ENCODE measurements around the gene MAP2. TPM values are rescaled to one million over a fixed set of nuclear protein-coding genes. Genes with fewer than 3 reads are reported as not detected.
"Not testable (repeated sequence)": the region's sequence is repeated elsewhere in the genome, so short reads cannot be mapped to it uniquely, and the experiment has no call there.

MAP2 gene
- total RNA-seq, 2 experiments from 2014 or later = 0.34 to 0.39 TPM

DNA sequence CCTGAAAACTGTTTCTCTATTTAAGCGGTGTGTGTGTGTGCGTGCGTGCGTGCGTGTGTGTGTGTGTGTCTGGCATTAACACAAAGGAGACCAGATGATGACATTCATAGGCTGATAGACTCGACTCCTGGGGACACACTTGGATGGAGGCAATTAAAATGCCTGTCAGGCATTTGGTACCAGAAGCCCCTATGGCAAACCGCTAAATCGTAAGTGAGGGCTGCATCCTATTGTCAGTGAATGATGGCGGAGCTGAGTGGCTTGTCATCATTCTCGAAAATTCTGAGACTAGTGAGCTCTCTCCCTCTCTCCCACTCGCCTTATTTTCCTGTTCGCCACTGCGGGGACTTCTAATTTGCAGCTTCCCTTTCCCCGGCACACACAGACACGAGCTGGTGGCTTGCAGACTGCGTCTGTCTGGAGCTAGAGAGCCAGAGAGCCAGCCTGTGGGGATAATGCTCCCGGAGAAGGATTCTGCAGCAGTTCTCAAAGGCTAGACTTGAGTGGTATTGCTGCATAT, 155.4 kb downstream of the MAP2 start:
- intact Hi-C loops (cut with DNase I, micrococcal nuclease) = loop anchor here (5.0 to 10.0 kb wide), 4 partner anchors 152 to 1184 kb away; no protein-coding TSS in a partner anchor
- Mint-ChIP-seq H3K4me3 (peak overlapping the region; percentile 58), H3K27ac (no peak overlapping the region), H3K9me3 (ENCODE audit: low read depth) (no peaks in the 10 kb centered on the region), H3K36me3 (ENCODE audit: low read depth) (no peaks in the 10 kb centered on the region), H3K27me3 (peaks cover 7% of the 10 kb centered on the region), H3K4me1 (peaks cover 6% of the 10 kb centered on the region)
- ChIA-PET CTCF (interaction anchor here (0.6 to 3.8 kb wide), 5 partner anchors 11 to 382 kb away, joined by 3 to 24 read pairs (median 3); no protein-coding TSS in a partner anchor), POLR2A (no interaction called here)
- ATAC-seq = no peak
- DNase-seq = no peak

GRCh38 chr2:209581040-209581439, 157.2 kb downstream of the MAP2 start:
- no peaks in the 10 kb centered on the region for H3K36me3 Mint-ChIP-seq (ENCODE audit: low read depth)
- H3K4me1 Mint-ChIP-seq = peaks cover 6% of the 10 kb centered on the region
- no peak for DNase-seq
- no peak for ATAC-seq
- no peak overlapping the region for H3K27ac Mint-ChIP-seq
- H3K4me3 Mint-ChIP-seq = no peak overlapping the region
- peaks cover 4% of the 10 kb centered on the region for H3K27me3 Mint-ChIP-seq
- intact Hi-C loops (cut with DNase I, micrococcal nuclease) = no loop called here
- ChIA-PET POLR2A (no interaction called here), CTCF (no interaction called here)
- H3K9me3 Mint-ChIP-seq (ENCODE audit: low read depth) = no peaks in the 10 kb centered on the region

GRCh38 chr2:209582281-209582680, 158.4 kb downstream of the MAP2 start:
- DNase-seq (no peak), ATAC-seq (no peak)
- no peak overlapping the region for H3K4me3 Mint-ChIP-seq
- ChIA-PET CTCF (no interaction called here), POLR2A (no interaction called here)
- peaks cover 6% of the 10 kb centered on the region for H3K4me1 Mint-ChIP-seq
- no peaks in the 10 kb centered on the region for H3K36me3 Mint-ChIP-seq (ENCODE audit: low read depth)
- H3K27me3 Mint-ChIP-seq = peaks cover 4% of the 10 kb centered on the region
- no peaks in the 10 kb centered on the region for H3K9me3 Mint-ChIP-seq (ENCODE audit: low read depth)
- intact Hi-C loops (cut with DNase I, micrococcal nuclease) = no loop called here
- H3K27ac Mint-ChIP-seq = no peak overlapping the region

GRCh38 chr2:209584472-209584871, 160.6 kb downstream of the MAP2 start:
- CTCF ChIA-PET = no interaction called here
- Mint-ChIP-seq H3K4me1 (peaks cover 2% of the 10 kb centered on the region), H3K9me3 (ENCODE audit: low read depth) (no peaks in the 10 kb centered on the region), H3K27me3 (peaks cover 4% of the 10 kb centered on the region), H3K4me3 (no peak overlapping the region), H3K36me3 (ENCODE audit: low read depth) (no peaks in the 10 kb centered on the region), H3K27ac (no peak overlapping the region)
- DNase-seq (no peak), ATAC-seq (no peak)
- intact Hi-C loops (cut with DNase I, micrococcal nuclease) = no loop called here
- POLR2A ChIA-PET = no interaction called here

DNA sequence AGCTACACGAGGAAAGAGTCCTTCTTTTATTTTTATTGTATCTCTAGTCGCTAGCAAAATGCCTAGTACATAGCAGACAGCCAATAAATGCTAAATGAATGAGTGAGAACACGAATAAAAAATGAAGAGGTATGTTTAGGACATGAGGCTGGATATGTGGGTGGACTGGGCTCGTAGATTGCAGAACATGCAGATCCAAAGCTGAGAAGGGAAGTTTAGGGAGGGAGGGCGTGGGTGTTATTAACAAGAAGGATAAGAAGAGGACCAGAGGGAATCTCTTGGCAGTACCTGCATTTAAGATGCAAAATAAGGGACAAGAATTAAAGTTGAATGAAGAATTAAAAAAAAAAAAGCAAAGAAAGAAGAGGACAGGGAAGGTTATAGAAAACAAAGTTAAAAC, 161.1 kb downstream of the MAP2 start:
- DNase-seq = no peak
- Mint-ChIP-seq H3K27me3 (peaks cover 4% of the 10 kb centered on the region), H3K9me3 (ENCODE audit: low read depth) (no peaks in the 10 kb centered on the region), H3K4me3 (no peak overlapping the region), H3K27ac (no peak overlapping the region), H3K4me1 (no peaks in the 10 kb centered on the region), H3K36me3 (ENCODE audit: low read depth) (no peaks in the 10 kb centered on the region)
- POLR2A ChIA-PET = no interaction called here
- intact Hi-C loops (cut with DNase I, micrococcal nuclease) = no loop called here
- no peak for ATAC-seq
- CTCF ChIA-PET = no interaction called here

- Mint-ChIP-seq H3K36me3 (ENCODE audit: low read depth) (no peaks in the 10 kb centered on the region), H3K27ac (no peak overlapping the region), H3K4me3 (no peak overlapping the region), H3K9me3 (ENCODE audit: low read depth) (no peaks in the 10 kb centered on the region), H3K4me1 (no peaks in the 10 kb centered on the region), H3K27me3 (no peaks in the 10 kb centered on the region)
- DNase-seq = no peak
- no peak for ATAC-seq
- ChIA-PET CTCF (interaction anchor here (0.6 kb wide), 1 partner anchor 28 kb away, joined by 3 read pairs; no protein-coding TSS in a partner anchor), POLR2A (no interaction called here)
- intact Hi-C loops (cut with DNase I, micrococcal nuclease) = no loop called here
Observed at GRCh38 chr2:209591021-209591420, 167.2 kb downstream of the MAP2 start.

DNA sequence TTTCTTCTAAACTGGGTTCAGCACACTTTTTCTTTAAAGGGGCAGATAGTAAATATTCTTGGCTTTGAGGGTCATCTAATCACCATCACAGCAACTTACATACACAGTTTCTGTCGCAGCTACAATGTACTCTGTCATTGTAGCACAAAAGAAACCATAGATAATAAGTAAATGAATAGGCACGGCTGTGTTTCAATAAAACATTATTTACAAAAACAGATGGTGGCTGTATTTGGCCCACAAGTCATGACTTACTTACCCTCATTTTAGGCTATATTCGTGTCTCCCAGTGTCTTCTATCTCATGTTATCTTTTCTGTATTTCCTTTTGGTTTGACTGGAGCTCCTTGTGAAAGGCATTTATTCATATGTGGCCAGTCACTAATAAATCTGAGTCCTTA, 168.3 kb downstream of the MAP2 start:
- H3K27me3 Mint-ChIP-seq = no peaks in the 10 kb centered on the region
- intact Hi-C loops (cut with DNase I, micrococcal nuclease) = no loop called here
- ChIA-PET CTCF (interaction anchor here (1.0 kb wide), 1 partner anchor 13 kb away, joined by 3 read pairs; no protein-coding TSS in a partner anchor), POLR2A (no interaction called here)
- no peaks in the 10 kb centered on the region for H3K9me3 Mint-ChIP-seq (ENCODE audit: low read depth)
- DNase-seq (no peak), ATAC-seq (no peak)
- H3K36me3 Mint-ChIP-seq (ENCODE audit: low read depth) = no peaks in the 10 kb centered on the region
- no peak overlapping the region for H3K4me3 Mint-ChIP-seq
- H3K27ac Mint-ChIP-seq = no peak overlapping the region
- H3K4me1 Mint-ChIP-seq = no peaks in the 10 kb centered on the region

GRCh38 chr2:209593930-209594329, 170.1 kb downstream of the MAP2 start:
- ChIA-PET POLR2A (no interaction called here), CTCF (interaction anchor here (0.6 kb wide), 1 partner anchor 745 kb away, joined by 3 read pairs; no protein-coding TSS in a partner anchor)
- no peak for DNase-seq
- H3K4me3 Mint-ChIP-seq = no peak overlapping the region
- no peaks in the 10 kb centered on the region for H3K36me3 Mint-ChIP-seq (ENCODE audit: low read depth)
- no peaks in the 10 kb centered on the region for H3K27me3 Mint-ChIP-seq
- no peak for ATAC-seq
- H3K4me1 Mint-ChIP-seq = no peaks in the 10 kb centered on the region
- no peaks in the 10 kb centered on the region for H3K9me3 Mint-ChIP-seq (ENCODE audit: low read depth)
- intact Hi-C loops (cut with DNase I, micrococcal nuclease) = no loop called here
- H3K27ac Mint-ChIP-seq = no peak overlapping the region

- ChIA-PET POLR2A (no interaction called here), CTCF (interaction anchor here (0.6 kb wide), 1 partner anchor 1368 kb away, joined by 3 read pairs; no protein-coding TSS in a partner anchor)
- Mint-ChIP-seq H3K4me1 (no peaks in the 10 kb centered on the region), H3K4me3 (no peak overlapping the region), H3K27ac (no peak overlapping the region), H3K27me3 (no peaks in the 10 kb centered on the region), H3K9me3 (ENCODE audit: low read depth) (peaks cover 1% of the 10 kb centered on the region), H3K36me3 (ENCODE audit: low read depth) (no peaks in the 10 kb centered on the region)
- DNase-seq (no peak), ATAC-seq (no peak)
- intact Hi-C loops (cut with DNase I, micrococcal nuclease) = no loop called here
Observed at GRCh38 chr2:209596262-209596661, 172.4 kb downstream of the MAP2 start.

DNA sequence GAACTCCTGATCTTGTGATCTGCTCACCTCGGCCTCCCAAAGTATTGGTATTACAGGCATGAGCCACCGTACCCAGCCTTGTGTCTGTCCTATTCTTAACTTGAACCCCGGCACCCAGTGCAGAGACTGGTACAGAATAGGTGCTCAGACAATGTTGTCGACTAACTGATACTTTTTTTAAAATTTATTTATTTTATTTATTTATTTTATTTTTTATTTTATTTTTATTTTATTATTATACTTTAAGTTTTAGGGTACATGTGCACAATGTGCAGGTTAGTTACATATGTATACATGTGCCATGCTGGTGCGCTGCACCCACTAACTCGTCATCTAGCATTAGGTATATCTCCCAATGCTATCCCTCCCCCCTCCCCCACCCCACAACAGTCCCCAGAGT, 174.4 kb downstream of the MAP2 start:
- POLR2A ChIA-PET; H3K4me1 Mint-ChIP-seq; ATAC-seq; DNase-seq; H3K27ac Mint-ChIP-seq; H3K9me3 Mint-ChIP-seq (ENCODE audit: low read depth); CTCF ChIA-PET; H3K4me3 Mint-ChIP-seq; H3K36me3 Mint-ChIP-seq (ENCODE audit: low read depth); H3K27me3 Mint-ChIP-seq; intact Hi-C loops (cut with DNase I, micrococcal nuclease): not testable (repeated sequence)

DNA sequence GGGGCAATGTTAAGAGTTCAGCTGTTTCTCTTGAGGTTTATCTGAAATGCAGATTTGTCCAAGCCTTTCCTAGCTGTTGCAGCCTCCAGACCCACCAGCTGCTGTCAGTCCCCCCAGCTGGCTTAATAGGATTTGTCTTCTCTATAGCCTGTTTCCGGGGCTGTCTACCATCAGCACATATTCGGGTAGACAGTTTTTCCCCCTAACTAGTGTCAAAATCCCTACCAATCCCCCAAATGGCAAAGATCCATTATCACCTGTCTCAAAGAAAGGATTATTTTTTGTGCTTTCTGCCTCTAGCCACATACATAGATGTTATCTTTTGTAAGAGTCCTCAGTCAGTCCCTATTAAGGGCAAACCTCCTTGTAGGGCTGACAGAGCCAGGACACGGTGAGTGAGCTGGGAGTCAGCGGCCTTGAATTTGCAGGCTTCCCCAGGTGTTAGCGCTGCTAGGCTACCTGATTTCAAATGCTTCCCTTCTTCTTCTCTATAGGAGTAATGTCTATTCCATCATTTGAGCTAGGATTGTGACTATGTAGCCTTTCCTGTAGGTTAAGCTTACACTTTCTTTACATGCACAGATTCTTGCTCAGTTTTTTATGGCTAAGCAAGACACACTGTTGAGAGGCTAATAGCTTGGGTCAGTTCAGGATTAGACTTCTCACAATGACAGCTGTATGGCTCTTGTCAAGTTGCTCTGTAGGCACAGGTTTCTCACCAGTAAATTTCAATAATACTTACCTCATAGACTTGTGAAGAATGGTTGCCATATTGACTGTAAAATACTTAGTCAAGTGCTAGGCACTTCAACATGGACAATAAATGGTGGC, 176.7 kb downstream of the MAP2 start:
- H3K36me3 Mint-ChIP-seq (ENCODE audit: low read depth) = no peaks in the 10 kb centered on the region
- POLR2A ChIA-PET = no interaction called here
- intact Hi-C loops (cut with DNase I, micrococcal nuclease) = no loop called here
- H3K27me3 Mint-ChIP-seq = peaks cover 2% of the 10 kb centered on the region
- no peak overlapping the region for H3K4me3 Mint-ChIP-seq
- CTCF ChIA-PET = interaction anchor here (0.6 kb wide), 1 partner anchor 22 kb away, joined by 4 read pairs; no protein-coding TSS in a partner anchor
- ATAC-seq (no peak), DNase-seq (no peak)
- H3K4me1 Mint-ChIP-seq = no peaks in the 10 kb centered on the region
- H3K9me3 Mint-ChIP-seq (ENCODE audit: low read depth) = peaks cover 1% of the 10 kb centered on the region
- no peak overlapping the region for H3K27ac Mint-ChIP-seq

DNA sequence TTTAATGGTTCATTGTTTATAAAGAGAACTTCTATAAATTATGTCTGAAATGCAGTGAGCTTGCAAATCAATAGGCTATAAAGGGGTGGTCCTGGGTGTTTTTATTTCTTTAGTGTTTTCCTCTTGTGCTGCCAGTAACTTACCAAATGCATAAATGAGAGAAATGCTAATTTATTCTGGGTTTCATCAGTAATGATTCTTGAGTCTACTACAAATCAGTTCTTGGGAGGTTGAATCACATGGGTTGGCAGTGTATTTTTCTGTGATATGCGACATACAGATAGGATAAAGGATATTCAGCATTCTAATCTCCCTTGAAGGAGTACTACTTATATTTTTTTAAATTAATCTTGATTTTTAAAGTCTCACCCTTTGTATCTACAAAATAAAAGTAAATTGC, 177.7 kb downstream of the MAP2 start:
- ChIA-PET POLR2A (no interaction called here), CTCF (no interaction called here)
- intact Hi-C loops (cut with DNase I, micrococcal nuclease) = no loop called here
- DNase-seq (no peak), ATAC-seq (no peak)
- Mint-ChIP-seq H3K4me1 (no peaks in the 10 kb centered on the region), H3K4me3 (no peak overlapping the region), H3K9me3 (ENCODE audit: low read depth) (peaks cover 1% of the 10 kb centered on the region), H3K27me3 (peaks cover 2% of the 10 kb centered on the region), H3K27ac (no peak overlapping the region), H3K36me3 (ENCODE audit: low read depth) (no peaks in the 10 kb centered on the region)

All from activated CD4-positive, alpha-beta T cell treated with anti-CD3 and anti-CD28 coated beads for 36 hours (primary cell).